Measurements from ENCODE around the gene ISM1.
A peak's percentile ranks its signal among the peaks of the same experiment; 100 is the strongest.

Gene ISM1

DNA sequence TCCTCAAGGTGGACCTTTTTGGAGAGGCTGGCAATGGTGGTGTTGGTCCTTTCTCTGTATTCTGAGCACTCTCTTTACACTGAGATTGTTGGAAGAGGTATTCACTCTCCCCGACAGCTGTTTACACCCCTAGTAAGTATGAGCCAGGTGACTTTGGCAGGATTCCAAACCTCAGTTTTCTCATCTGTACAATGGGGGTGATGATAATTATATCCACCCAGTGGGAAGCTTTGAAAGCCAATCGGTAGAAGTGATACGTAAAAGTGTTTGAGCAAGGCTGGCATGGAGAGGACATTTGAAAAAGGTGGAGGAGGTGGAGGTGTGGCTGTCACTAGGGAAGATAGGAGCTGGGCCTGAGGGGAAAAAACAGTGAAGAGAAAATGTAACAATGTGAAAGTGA, 35.5 kb downstream of the ISM1 start:
- DNase-seq (ENCODE audit: low read depth, low spot score): no peak

DNA sequence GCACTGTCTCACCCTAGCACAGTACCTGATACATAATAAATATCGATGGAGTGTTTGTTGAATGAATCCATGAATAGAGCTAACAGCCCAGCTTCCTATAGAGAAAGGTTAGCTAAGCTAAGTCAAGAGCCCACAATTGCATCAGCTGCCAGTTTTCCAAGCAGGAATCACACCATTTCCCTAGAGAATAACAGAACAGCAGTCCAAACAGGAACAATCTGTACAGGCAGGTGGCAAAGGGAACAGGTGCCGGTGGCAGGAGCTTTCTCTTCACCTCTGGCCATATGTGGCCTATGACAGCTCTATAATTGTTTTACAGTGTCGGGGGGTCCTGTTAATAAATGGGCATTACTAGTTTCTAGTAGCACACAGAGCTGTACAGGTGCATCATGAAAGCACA, 38.8 kb downstream of the ISM1 start:
- no peak for DNase-seq (ENCODE audit: low read depth, low spot score)

DNA sequence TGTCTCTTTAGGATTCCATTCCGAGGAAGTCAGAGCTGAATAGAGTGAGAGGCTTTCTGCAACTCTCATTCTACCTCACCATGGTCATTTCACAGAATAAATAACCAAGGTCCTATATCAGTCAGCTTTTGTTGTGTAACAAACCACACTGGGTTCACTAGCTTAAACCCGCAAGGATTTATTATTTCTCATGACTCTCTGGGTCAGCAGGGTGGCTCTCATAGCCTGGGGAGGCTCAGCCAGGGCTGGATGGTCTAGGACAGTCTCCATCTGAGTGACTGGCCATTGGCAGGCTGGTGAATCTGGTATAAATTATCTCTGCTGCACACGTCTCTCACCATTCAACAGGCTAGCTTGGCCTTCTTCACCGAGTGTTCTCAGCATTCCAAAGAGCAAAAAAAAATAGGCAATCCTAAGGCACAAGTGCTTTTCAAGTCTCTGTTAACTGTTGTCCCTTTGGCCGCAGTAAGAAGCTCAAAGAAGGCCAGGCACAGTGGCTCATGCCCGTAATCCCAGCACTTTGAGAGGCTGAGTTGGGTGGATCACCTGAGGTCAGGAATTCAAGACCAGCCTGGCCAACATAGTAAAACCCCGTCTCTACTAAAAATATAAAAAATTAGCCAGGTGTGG, 39.7 kb downstream of the ISM1 start:
- DNase-seq (ENCODE audit: low read depth, low spot score): no peak

DNA sequence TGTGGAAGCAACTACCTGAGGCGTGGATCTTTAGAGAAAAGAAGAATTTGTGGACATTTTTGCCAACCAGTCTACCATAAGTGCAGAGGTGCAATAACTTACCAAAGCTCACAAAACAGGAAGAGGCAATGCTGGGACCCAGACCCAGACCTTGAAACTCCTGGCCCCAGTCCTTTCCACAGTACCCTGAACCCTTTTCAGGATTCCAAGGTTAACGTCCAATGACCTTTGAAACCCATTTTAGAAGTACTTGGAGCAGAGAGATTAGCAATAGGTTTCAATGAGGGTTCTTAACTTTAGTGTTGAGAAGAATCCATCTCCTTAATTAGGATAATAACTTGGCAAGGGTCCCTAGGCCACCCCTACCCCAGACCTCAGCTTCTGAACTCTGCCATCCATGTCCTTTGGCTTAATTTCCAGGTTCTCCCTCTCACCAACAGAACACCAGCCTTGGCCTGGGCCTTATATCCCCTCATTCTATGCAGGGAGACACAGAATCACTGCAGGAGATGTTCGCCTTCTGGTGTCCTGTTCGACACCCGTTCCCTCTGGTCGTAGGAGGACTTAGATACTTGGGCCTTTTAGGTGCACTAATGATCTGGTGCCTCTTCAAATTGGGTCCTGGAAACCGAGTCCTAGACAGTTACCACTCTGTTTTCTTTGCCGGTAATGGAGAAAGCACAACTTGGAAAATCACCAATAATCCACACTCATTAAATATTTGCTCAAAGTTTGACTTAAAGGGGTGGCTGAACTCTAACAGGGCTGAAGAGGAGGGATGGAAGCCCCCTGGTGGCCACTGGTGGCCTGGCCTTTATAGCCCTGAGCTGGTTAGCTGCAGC, 40.6 kb downstream of the ISM1 start:
- peak; percentile 40 for DNase-seq (ENCODE audit: low read depth, low spot score)

DNA sequence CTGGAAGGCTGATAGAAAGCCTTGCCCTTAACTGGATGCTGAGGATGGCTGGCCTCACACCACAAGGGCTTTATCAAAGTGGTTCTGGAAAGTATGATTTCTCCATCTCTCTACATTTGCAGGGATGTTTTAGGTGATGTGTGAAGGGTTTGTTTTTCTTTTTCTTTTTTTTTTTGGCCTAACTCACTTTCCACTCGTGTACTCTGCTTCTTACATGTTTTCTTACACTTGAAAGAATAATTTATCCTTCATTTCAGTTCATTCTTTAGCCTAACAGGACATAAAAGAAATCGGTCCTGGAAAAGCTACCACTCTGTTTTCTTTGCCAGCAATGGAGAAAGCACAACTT, 41.2 kb downstream of the ISM1 start:
- no peak for DNase-seq (ENCODE audit: low read depth, low spot score)

DNA sequence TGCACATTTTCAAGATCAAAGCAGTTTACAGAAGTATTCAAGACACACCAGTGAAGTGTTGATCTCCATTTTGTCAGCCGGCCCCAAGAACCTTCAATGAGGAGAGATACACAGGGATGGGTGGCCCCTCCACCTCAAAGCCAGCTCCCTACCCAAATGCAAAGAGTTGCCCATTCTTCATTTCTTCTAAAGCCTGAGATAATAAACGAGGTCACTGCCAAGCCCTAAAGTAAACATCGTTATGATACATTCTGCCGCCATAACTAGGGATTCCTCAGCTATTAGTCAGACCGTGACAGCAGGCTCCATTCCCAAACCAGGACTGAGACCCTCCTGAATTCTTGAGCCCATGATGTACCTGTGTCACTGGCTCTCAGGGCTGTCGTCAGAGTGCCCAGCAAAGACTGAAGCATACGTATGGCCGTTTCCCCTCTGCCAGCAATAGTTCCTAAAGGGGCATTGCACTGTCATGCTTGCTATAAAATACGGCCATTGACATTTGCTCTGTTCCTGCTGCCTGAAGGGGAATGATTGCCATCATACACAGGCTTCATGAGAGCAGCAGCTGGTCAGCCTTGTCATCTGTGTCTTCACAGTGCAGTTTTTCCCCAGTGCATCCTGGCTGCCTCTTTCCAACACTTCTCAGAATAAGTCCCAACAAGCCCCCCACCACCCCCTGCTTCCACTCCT, 41.7 kb downstream of the ISM1 start:
- DNase-seq (ENCODE audit: low read depth, low spot score): no peak

DNA sequence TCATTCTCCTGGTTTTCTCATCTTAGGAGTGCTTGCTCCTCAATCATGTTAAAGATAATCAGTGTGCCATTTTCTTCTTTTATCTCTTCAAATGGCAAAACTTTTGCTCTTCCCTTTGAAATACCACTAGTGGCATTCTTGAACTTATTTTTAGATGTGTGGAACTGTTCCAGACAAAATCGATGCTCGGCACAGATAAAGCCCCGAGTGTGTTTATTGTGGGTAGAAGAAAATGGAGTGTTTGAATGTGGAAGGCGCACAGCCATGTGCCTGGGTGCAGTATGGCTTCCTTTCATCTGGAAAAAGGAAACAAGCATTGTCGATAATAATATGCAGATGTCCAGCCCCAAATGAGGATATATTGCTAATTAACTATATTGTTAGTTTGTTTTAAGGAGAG, 42.4 kb downstream of the ISM1 start:
- no peak for DNase-seq (ENCODE audit: low read depth, low spot score)

DNA sequence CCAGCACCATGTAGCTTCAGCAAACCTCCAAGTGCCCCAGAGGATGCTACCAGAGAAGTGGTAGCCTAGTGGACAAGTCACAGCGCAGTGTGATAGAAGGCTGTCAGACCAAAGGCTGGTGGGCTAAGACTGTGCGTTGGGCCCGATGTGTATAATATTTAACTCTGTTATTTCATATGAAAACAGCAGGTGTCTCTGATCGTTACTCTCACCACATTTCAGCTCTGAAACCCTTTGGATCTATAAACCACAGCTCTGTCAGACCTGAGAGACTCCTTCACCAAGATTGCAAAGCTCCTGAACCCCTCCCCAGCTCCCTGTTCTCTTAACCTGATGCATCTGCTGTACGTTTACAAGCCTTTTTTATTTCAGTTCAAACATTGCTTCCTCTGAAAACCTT, 43.8 kb downstream of the ISM1 start:
- DNase-seq (ENCODE audit: low read depth, low spot score): no peak

DNA sequence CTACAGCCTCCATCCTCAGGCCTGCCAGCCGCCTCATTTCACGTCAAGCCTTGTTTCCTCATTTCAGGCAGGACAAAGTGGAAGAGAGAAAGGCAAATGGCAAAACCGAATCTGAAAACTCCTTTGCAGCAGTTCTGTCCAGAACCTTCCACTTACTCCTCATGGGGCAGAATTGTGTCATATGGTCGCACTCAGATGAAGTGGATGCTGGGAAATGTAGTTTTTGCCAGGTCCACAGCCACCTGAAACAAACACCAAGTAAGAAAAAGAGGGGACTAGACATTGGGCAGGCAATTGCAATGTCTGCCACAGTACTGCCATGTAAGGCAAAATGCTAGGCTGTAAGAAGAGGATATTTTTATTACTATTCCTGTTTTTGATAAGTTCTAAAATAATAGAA, 44.9 kb downstream of the ISM1 start:
- DNase-seq (ENCODE audit: low read depth, low spot score): no peak

DNA sequence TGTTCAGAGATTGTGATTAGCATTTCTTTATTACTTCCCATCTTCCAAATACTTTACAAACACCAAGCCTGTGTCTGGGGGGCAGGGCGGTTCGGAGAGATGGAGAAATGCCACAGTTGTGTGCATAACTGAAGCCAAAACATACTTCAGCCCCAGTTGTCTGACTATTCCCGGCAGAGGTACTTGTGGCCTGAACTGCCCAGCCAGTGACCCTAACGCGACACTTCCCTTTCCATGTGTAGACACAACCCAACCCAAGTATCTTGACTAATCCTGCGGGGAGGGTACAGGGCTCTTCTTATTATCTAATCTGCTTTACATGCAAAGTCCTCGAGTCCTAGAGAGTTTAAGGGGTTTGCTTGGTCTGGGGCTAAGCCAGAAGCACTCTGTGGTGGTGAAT, 46.2 kb downstream of the ISM1 start:
- DNase-seq (ENCODE audit: low read depth, low spot score): no peak

DNA sequence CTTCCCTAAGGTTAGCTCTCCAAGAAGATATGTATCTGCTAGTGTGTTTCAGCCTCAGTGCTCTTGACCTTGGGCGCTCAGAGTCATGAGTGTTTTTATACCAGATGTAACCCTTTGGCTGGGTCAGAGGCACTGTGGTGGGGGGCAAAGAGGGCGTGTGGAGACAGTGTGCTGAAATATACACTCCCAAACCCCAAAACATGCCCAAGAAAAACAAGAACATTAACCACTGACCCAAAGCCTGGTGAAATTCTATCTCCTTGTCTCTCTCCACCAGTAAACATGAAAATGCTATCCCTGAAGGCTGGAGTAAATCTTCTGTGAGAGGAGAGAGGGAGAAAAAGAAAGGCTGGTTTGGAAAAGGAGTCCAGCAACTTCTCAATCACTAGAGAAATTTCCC, 47.9 kb downstream of the ISM1 start:
- no peak for DNase-seq (ENCODE audit: low read depth, low spot score)

DNA sequence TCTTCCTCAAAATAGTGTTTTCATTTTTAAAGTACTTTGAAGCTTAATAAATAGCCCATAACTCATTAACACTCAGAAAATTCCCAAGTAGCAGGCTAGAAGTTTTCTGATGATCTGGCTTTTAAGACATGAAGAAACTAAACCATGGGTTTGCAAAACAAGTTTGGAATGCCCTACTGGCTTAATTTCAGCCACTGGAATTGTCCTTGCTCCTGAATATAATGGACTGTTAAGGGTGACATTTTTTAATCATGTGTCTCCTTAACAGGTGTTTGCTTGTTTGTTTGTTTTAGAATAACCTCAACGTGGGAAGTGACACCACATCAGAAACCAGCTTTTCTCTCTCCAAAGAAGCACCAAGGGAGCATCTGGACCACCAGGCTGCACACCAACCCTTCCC, 49.1 kb downstream of the ISM1 start:
- no peak for DNase-seq (ENCODE audit: low read depth, low spot score)

DNA sequence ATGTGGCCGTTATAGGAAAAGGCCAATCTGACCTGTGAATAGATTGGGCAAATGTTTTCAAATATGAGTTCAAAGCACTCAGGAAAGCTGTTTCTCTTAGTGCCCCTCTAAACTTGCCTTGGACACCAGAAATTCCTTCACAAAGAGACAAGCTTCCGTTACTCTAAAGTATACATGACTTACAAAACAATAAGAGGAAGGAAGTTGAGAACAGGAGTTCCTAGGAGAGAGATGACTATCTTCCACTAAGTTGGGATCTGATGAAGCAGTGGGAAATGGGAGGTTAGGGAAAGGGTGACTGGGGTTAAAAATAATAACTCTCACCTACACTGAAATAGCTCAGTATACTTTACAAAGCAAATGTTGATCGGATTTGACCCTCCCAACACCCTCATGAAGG, 50.0 kb downstream of the ISM1 start:
- DNase-seq (ENCODE audit: low read depth, low spot score): no peak

DNA sequence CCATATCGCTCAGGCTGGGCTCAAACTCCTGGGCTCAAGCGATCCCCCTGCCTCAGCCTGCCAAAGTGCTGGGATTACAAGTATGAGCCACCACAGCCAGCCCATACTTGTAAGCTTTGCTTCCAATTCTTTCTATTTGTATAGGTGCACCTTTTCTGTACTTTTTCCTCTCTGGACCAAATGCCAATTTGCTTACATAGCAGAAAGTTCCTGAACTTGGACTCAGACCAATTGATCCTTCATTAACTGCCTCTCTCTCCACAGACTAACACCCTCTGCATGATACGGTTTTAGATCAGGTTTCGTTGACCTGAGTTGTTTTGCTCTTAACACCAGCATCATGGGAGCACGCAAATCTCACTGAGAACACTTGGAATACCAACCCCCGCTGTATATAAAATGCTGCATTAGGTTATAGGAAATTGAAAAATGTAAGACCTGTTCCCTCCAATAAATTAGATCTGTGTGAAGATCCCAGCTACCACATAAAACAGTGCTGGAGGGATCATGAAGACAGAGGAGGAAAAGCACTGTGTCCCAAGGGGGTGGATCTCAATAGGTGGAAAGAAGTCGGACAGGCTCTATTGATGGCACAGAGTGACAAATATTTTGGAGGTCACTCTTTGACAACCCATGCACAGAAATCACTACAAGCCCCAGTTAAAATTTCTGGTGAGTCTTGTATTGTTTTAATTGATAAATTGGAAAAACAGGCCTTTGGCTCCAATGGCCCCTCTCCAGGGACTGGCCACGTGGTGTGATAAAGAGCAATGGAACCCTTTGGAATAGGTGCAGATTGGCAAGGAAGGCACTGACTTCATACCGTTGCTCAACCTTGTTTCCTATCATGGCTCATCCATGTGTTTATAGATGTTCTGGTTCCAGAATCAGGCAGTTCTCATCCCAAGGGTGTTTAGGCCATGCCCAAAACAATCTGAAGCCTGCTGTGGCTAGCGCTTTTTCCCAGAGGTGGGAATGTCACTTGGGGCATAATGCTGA, 51.2 kb downstream of the ISM1 start:
- DNase-seq (ENCODE audit: low read depth, low spot score): no peak

DNA sequence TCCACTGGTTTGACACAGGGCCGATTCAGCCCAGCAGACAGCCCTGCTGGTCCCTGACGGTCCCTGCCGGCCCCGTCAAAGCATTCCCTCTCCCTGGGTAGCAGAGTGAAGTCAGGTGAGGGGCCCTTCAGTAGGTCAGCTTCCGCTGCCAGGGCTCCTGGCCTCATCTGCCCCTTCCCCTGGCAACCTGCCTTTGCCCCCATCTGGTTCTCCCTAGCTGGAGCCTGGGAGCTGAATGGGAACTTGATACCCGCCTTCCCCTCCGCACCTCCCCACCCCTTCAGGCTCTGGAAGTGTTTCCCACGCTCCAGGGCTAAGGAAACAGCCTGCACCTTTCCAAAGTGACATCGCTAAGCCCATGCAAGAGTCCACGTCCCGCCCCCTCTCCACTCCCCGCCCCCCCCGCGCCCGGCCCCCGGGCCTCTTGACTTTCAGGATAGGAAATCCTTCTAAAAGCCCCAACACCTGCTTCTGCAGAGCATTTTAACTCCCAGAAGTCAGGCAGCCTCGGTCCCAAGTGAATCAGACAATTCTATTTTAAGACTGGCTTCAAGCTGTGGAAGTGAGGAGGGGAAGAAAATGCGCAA, 53.3 kb downstream of the ISM1 start:
- DNase-seq (ENCODE audit: low read depth, low spot score): no peak

DNA sequence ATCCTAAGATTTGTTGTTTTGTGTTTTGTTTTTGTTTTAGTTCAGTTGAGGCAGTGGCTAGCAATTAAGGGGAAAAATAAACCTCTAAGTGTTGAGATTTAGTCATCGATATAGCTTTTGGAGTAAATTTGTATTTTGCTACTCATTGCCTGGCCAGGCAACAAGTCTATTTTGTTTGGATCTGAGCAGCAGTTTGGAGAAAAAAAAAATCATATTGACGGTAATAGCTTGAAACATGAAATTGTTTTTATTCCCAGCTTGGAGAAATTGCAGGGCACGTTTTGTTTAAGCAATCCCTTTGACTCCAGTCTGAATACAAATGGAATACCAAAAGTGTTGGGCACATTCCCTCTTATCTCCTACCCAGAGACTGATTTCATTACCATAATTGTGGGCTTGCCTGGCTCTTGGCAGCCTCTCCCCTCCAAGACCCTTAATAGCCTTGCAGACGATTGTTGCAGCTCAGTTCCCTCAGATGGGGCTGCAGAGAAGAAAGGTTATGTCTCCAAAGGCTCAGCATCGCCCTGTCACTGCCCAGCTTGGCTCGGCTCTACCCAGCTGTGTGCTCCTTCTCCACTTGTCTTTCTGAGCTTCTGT, 56.0 kb downstream of the ISM1 start:
- no peak for DNase-seq (ENCODE audit: low read depth, low spot score)

DNA sequence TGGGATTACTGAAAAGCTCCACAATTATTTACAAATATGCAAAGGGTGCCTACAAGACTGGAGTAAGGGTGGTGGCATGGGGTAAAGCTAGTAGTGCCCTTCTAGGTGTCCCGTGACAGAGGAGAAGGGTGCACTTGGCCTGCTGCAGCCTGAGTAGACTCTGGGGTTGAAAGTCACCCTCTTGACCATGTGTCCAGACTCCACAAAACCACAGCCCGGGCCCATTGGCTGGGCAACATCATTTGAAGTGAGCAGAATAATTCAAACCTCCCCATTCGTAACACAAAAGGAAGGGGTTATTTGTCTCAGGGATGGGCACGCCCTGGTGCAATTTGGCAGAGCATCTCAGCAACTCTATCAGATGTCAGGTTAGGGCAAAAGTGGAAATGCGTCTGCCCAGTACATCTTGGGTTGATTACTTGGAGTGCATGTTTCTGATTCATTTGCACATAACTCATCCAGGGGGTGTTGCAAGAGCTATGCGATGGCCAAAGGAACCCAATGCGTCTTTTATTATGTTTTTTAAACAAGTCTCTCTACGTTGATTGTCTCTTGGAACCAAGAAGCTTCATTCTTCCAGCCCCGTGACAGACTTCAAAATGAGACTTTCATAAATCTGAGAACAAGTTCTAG, 56.7 kb downstream of the ISM1 start:
- DNase-seq (ENCODE audit: low read depth, low spot score): no peak

DNA sequence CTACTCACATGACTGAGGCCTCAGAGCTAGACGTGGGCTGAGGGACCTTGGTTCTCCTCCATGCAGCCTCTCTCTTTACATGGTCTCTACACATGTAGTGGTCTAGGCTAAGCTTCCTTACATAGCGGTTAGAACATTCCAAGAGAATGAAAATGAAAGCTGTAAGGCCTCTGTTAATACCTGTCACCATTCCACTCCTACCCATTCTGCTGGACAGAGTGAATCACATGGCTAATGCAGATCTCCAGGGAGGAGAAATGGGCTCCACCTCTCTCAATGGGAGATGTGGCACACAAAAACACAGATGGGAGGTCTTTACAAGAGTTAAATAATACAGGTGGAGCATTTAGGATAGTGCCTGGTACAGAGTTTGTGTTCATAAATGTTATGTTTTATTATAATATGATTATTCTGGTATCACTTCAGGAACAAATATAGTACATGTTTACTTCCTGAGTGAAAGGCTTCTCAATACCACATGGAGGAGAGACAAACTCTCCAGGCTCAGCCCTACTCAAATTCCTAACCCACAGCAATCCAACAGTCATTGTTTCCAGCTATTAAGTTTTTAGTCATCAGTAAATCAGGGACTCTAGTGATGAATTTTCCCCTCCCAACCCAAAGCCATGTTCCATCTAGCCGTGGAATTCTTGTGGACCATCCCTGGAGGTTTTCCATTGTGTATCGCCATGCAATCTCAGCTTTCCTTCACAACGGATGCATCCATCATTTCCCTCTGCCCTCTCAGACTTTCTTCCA, 57.9 kb downstream of the ISM1 start:
- DNase-seq (ENCODE audit: low read depth, low spot score): no peak

DNA sequence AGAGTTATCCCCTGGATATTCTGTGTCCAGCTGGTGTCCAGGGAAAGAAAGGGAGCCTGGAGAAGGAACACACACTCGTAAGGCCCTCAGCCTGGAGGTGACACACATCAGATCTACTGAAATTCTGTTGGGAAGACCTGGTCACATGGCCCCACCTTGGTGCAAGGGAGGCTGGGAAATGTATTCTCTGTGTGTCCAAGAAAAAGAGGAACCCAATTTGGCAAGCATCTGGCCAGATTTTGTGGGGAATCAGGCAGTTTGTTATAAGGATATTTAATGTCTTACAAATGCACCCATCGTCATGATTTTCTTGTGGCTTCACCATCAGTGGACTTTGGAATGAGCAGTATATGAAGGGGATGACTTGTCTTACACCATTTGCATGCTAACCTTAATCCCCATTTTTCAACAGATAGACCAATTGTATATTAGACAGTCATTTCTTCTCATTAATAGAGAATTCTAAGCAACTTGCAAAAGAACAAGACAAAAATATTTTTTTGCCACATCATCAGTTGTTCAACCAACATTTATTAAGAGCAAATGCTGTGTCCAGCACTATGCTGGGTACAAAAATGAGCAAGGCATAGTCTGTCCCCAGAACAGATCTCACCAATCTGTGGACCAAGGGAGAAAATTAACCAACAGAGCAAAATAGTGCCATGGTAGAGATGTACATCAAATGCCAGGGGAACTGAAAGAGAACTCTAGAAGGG, 59.7 kb downstream of the ISM1 start:
- no peak for DNase-seq (ENCODE audit: low read depth, low spot score)
